ENCODE results near the gene TMTC4. TPM values are rescaled to one million over a fixed set of nuclear protein-coding genes. Genes with fewer than 3 reads are reported as not detected.

TMTC4 gene
- total RNA-seq, 1 donor from 2014 or later = 59.4 TPM

- DNase-seq (ENCODE audit: low spot score) = no peak
- H3K36me3 ChIP-seq = peaks cover 10% of the 10 kb centered on the region
- no peak overlapping the region for H2AFZ ChIP-seq (replicated peaks)
- Mint-ChIP-seq H3K36me3 (peaks cover 59% of the 10 kb centered on the region), H3K9me3 (no peaks in the 10 kb centered on the region), H3K4me1 (no peaks in the 10 kb centered on the region), H3K27ac (no peak overlapping the region), H3K27me3 (ENCODE audit: insufficient read depth, low read depth) (no peaks in the 10 kb centered on the region), H3K4me3 (no peak overlapping the region)
- no peak overlapping the region for H3K9ac ChIP-seq
- H3K4me3 ChIP-seq = no peak overlapping the region
- no peak overlapping the region for H3K4me2 ChIP-seq
- H3K9me3 ChIP-seq (ENCODE audit: low read depth) = no peaks in the 10 kb centered on the region
- no peaks in the 10 kb centered on the region for H3K4me1 ChIP-seq
- H3K79me2 ChIP-seq (ENCODE audit: low read depth) = no peaks in the 10 kb centered on the region
- no peaks in the 10 kb centered on the region for H3K27me3 ChIP-seq
- no peaks in the 10 kb centered on the region for H4K20me1 ChIP-seq (ENCODE audit: low read depth)
- no peaks in the 10 kb centered on the region for H3F3A ChIP-seq (ENCODE audit: low read depth)
- TF ChIP-seq, protein P1, sequence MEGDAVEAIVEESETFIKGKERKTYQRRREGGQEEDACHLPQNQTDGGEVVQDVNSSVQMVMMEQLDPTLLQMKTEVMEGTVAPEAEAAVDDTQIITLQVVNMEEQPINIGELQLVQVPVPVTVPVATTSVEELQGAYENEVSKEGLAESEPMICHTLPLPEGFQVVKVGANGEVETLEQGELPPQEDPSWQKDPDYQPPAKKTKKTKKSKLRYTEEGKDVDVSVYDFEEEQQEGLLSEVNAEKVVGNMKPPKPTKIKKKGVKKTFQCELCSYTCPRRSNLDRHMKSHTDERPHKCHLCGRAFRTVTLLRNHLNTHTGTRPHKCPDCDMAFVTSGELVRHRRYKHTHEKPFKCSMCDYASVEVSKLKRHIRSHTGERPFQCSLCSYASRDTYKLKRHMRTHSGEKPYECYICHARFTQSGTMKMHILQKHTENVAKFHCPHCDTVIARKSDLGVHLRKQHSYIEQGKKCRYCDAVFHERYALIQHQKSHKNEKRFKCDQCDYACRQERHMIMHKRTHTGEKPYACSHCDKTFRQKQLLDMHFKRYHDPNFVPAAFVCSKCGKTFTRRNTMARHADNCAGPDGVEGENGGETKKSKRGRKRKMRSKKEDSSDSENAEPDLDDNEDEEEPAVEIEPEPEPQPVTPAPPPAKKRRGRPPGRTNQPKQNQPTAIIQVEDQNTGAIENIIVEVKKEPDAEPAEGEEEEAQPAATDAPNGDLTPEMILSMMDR (IDR thresholded peaks at IDR 0.05) = no peak
- TF ChIP-seq EZH2 (IDR thresholded peaks at IDR 0.05) = no peak
- TF ChIP-seq EZH2phosphoT487 (IDR thresholded peaks at IDR 0.05) = no peak
- no peak overlapping the region for H3K27ac ChIP-seq
Measured at GRCh38 chr13:100637380-100637779, 37.2 kb downstream of the TMTC4 start.

DNA sequence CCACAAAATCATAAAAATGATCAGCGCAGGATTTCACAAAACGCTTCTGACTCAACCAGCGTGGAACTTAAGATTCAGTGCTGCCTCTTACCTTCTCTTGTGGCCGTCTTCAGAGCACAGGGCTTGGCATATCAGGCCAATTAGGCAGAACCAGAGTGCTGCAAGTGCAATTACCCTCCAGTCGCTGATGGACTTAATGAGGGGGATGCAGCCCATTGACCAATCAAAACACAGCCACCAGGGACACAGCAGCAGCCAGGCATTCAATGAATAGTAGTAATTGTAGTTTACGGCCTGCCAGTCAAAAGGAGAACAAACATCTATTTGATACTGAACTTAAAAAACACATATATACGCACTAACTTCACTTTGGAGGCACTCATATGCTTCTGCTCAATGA lies 38.2 kb downstream of the TMTC4 start:
- H3F3A ChIP-seq (ENCODE audit: low read depth) = no peaks in the 10 kb centered on the region
- H3K9me3 ChIP-seq (ENCODE audit: low read depth) = no peaks in the 10 kb centered on the region
- Mint-ChIP-seq H3K4me3 (no peak overlapping the region), H3K27me3 (ENCODE audit: insufficient read depth, low read depth) (no peaks in the 10 kb centered on the region), H3K4me1 (peaks cover 6% of the 10 kb centered on the region), H3K36me3 (peaks cover 52% of the 10 kb centered on the region), H3K27ac (no peak overlapping the region), H3K9me3 (no peaks in the 10 kb centered on the region)
- H3K4me1 ChIP-seq = peaks cover 1% of the 10 kb centered on the region
- no peak for DNase-seq (ENCODE audit: low spot score)
- peaks cover 12% of the 10 kb centered on the region for H3K36me3 ChIP-seq
- H2AFZ ChIP-seq (replicated peaks) = no peak overlapping the region
- H3K27me3 ChIP-seq = no peaks in the 10 kb centered on the region
- no peaks in the 10 kb centered on the region for H3K79me2 ChIP-seq (ENCODE audit: low read depth)
- no peak overlapping the region for H3K27ac ChIP-seq
- H3K4me2 ChIP-seq = no peak overlapping the region
- no peak overlapping the region for H3K4me3 ChIP-seq
- no peak overlapping the region for H3K9ac ChIP-seq
- TF ChIP-seq EZH2 (IDR thresholded peaks at IDR 0.05) (no peak), EZH2phosphoT487 (IDR thresholded peaks at IDR 0.05) (no peak)
- TF ChIP-seq, protein P1 (IDR thresholded peaks at IDR 0.05) = no peak
- no peaks in the 10 kb centered on the region for H4K20me1 ChIP-seq (ENCODE audit: low read depth)

GRCh38 chr13:100636004-100636403 lies 38.6 kb downstream of the TMTC4 start:
- peaks cover 6% of the 10 kb centered on the region for H3K4me1 ChIP-seq
- H3K27ac Mint-ChIP-seq = no peak overlapping the region
- peaks cover 10% of the 10 kb centered on the region for H3K4me1 Mint-ChIP-seq
- no peaks in the 10 kb centered on the region for H3K9me3 Mint-ChIP-seq
- H3K36me3 Mint-ChIP-seq = peaks cover 48% of the 10 kb centered on the region
- peaks cover 2% of the 10 kb centered on the region for H4K20me1 ChIP-seq (ENCODE audit: low read depth)
- no peak overlapping the region for H3K4me3 Mint-ChIP-seq
- H3K4me3 ChIP-seq = no peak overlapping the region
- DNase-seq (ENCODE audit: low spot score) = no peak
- H3F3A ChIP-seq (ENCODE audit: low read depth) = no peaks in the 10 kb centered on the region
- no peak overlapping the region for H3K4me2 ChIP-seq
- no peak overlapping the region for H3K9ac ChIP-seq
- H3K79me2 ChIP-seq (ENCODE audit: low read depth) = no peaks in the 10 kb centered on the region
- H3K27me3 ChIP-seq = no peaks in the 10 kb centered on the region
- TF ChIP-seq, protein P1 (IDR thresholded peaks at IDR 0.05) = no peak
- TF ChIP-seq EZH2 (IDR thresholded peaks at IDR 0.05) (no peak), EZH2phosphoT487 (IDR thresholded peaks at IDR 0.05) (no peak)
- H3K27me3 Mint-ChIP-seq (ENCODE audit: insufficient read depth, low read depth) = no peaks in the 10 kb centered on the region
- H3K9me3 ChIP-seq (ENCODE audit: low read depth) = no peaks in the 10 kb centered on the region
- H3K36me3 ChIP-seq = peaks cover 12% of the 10 kb centered on the region
- no peak overlapping the region for H3K27ac ChIP-seq
- H2AFZ ChIP-seq (replicated peaks) = no peak overlapping the region
